Kidney (tissue), 14 donors: ENCODE measurements around the gene GRB10. TPM values are rescaled to one million over a fixed set of nuclear protein-coding genes. Genes with fewer than 3 reads are reported as not detected.

Experiments
- DNase-seq, 5 donors: peaks; one replicate each; pipeline ENCODE4 v3.0.0-alpha.2; 2013 to 2020
- FAIRE-seq: peaks from 2 replicates; lab custom pipeline; 2012; peaks lifted over from hg19 to GRCh38; lab: Jason Lieb, UNC
- H3K27ac ChIP-seq, 2 donors: one replicate each; pipeline ENCODE4 v1.7.0; 2013; ENCODE audit warnings: low read depth in 2 of 2, low read length in 2 of 2, inconsistent platforms in 1 of 2
- H3K27me3 ChIP-seq: one replicate; pipeline ENCODE4 v1.7.1; 2013; ENCODE audit warnings: low read length, inconsistent platforms; ENCODE audit not compliant: control insufficient read depth, insufficient read depth
- H3K36me3 ChIP-seq, 3 donors: one replicate each; pipeline versions ENCODE4 v1.7.0 to v1.7.1; 2013; ENCODE audit warnings: low read length in 3 of 3, control low read depth in 1 of 3, inconsistent platforms in 1 of 3; ENCODE audit not compliant: insufficient read depth in 3 of 3, control insufficient read depth in 2 of 3
- H3K4me1 ChIP-seq, 3 donors: one replicate each; pipeline versions ENCODE4 v1.7.0 to v1.7.1; 2013; ENCODE audit warnings: low read length in 3 of 3, inconsistent platforms in 1 of 3, low read depth in 1 of 3; ENCODE audit not compliant: control insufficient read depth in 2 of 3, insufficient read depth in 2 of 3
- H3K4me3 ChIP-seq, 3 donors: one replicate each; pipeline versions ENCODE4 v1.7.0 to v1.8.1; 2013; ENCODE audit warnings: low read length in 3 of 3, control low read depth in 1 of 3, inconsistent platforms in 1 of 3
- H3K9ac ChIP-seq, 3 donors: one replicate each; pipeline versions ENCODE4 v1.7.0 to v1.7.1; 2013; ENCODE audit warnings: low read length in 3 of 3, control low read depth in 1 of 3, inconsistent platforms in 1 of 3
- H3K9me3 ChIP-seq, 3 donors: one replicate each; pipeline versions ENCODE4 v1.7.0 to v1.7.1; 2013; ENCODE audit warnings: low read length in 3 of 3, control low read depth in 1 of 3, inconsistent platforms in 1 of 3; ENCODE audit not compliant: control insufficient read depth in 2 of 3, insufficient read depth in 1 of 3
- intact Hi-C: fragments of 100-400 bp; cut with DNase I; formaldehyde crosslinking; loops from one replicate; pipeline ENCODE4 v1.11.1; 2022
- polyA plus RNA-seq: library from polyadenylated mRNA; stranded (reverse); fragments of 350-450 nt; fragmentation: Illumina TruSeq; extraction: RNeasy Lipid Tissue Mini Kit (QIAGEN cat#74804); gene quantifications from one replicate; pipeline ENCODE4 v1.2.3, GENCODE V29; 2014; ENCODE audit warnings: low read depth, low replicate concordance; ENCODE audit not compliant: insufficient read depth
- total RNA-seq: library from RNA; stranded (reverse); fragmentation: NEBNext Ultra II Directional; extraction: Animal tissue kit (Norgen Biotek cat#: 25700); gene quantifications from one replicate; pipeline ENCODE4 v1.2.1, GENCODE V29; 2021
- TF ChIP-seq, protein P1 (sequence below): IDR thresholded peaks from 3 replicates; pipeline ENCODE4 v1.5.1; 2012; ENCODE audit warnings: mild to moderate bottlenecking, moderate library complexity, borderline replicate concordance; ENCODE audit not compliant: insufficient read depth; ENCODE audit errors: extremely low read depth
- donor health status: control.
- donor health status: control.
- donor health status: control.
- donor health status: control.
- donor health status: control.
- donor health status: DM: yes; HTN: yes; CAD: no.
- donor health status: Normal renal cell carcinoma (clear cell type).

GRB10 gene
- total and polyA plus RNA-seq, 2 donors from 2014 or later = 32.3 to 57.8 TPM

DNA sequence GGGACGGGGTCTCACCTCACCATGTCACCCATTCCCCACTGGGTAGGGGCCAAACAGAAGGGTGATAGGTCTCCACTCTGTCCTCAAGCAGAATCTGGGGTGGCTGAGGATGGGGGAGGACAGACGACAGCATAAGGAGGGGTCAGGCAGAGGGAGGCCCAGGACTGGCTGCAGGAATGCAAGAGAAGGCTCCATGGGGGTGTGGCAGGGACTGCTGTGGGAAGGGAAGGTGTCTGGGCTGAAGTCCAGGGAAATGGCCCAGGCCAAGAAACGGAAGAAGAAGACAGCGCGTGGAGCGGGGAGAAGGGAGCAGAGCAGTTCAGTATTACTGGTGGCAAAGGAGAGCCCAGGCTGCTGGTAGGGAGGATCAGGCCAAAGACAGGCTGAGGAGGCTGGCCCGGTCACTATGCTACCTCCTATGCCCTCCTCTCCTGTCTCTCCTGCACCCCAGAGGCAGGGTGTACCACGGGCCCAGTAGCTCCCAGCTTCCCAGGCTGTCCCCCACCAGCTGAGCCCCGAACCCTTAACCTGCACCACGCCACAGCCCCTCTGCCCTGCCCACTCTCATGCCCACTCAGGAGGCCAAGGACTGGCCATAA, 60.9 kb downstream of the GRB10 start:
- intact Hi-C loops = no loop called here
- FAIRE-seq (no peak), DNase-seq (no peak)
- Histone ChIP-seq H3K27ac (no peak overlapping the region), H3K9ac (no peak overlapping the region), H3K36me3 (peaks cover 0 to 6% (median 0%) of the 10 kb centered on the region in 3 donors), H3K4me3 (no peak overlapping the region), H3K9me3 (no peaks in the 10 kb centered on the region), H3K27me3 (no peaks in the 10 kb centered on the region), H3K4me1 (peaks cover 0 to 15% (median 4%) of the 10 kb centered on the region in 3 donors)
- TF ChIP-seq, protein P1, sequence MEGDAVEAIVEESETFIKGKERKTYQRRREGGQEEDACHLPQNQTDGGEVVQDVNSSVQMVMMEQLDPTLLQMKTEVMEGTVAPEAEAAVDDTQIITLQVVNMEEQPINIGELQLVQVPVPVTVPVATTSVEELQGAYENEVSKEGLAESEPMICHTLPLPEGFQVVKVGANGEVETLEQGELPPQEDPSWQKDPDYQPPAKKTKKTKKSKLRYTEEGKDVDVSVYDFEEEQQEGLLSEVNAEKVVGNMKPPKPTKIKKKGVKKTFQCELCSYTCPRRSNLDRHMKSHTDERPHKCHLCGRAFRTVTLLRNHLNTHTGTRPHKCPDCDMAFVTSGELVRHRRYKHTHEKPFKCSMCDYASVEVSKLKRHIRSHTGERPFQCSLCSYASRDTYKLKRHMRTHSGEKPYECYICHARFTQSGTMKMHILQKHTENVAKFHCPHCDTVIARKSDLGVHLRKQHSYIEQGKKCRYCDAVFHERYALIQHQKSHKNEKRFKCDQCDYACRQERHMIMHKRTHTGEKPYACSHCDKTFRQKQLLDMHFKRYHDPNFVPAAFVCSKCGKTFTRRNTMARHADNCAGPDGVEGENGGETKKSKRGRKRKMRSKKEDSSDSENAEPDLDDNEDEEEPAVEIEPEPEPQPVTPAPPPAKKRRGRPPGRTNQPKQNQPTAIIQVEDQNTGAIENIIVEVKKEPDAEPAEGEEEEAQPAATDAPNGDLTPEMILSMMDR = no peak

DNA sequence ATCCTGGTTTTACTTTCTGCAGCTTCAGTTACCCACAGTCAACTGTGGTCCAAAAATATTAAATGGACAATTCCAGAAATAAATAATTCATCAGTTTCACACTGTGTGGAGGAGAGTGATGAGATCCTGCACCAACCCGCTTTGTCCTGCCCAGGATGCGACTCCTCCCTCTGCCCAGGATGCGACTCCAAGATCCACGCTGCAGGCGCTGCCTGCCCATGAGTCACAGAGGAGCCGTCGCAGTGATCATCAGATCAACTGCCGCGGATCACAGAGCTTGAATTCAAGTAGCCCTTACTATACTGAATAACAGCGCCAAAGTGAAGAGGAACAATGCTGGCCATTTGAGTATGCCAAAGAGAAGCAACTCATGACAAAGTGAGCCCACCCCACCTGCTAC, 61.5 kb downstream of the GRB10 start:
- FAIRE-seq (no peak), DNase-seq (no peak)
- TF ChIP-seq, protein P1 = no peak
- Histone ChIP-seq H3K27me3 (no peaks in the 10 kb centered on the region), H3K9ac (no peak overlapping the region), H3K9me3 (no peaks in the 10 kb centered on the region), H3K27ac (no peak overlapping the region), H3K36me3 (peaks cover 0 to 6% (median 0%) of the 10 kb centered on the region in 3 donors), H3K4me1 (peaks cover 0 to 15% (median 4%) of the 10 kb centered on the region in 3 donors), H3K4me3 (no peak overlapping the region)
- intact Hi-C loops = no loop called here

DNA sequence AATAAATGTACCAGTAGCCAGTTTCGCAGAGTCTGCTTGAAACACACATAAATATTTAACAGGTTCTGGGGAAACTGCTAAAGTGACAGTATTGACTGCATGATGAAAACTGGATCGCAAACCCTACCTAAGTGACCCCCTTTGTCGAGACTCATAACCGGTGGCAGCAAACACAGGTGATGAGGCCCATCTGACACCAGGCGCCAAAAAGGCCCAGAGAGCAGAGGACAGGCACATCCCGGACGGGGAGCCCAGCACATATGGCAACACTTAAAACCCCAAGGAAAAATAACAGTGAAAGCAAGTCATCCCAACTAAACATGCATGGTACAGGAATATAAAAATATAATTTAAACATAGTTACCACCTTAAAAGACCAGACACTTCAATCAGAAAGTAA, 62.4 kb downstream of the GRB10 start:
- TF ChIP-seq, protein P1 = no peak
- Histone ChIP-seq H3K27me3 (no peaks in the 10 kb centered on the region), H3K4me3 (no peak overlapping the region), H3K9me3 (no peaks in the 10 kb centered on the region), H3K9ac (no peak overlapping the region), H3K36me3 (peaks cover 0 to 6% (median 0%) of the 10 kb centered on the region in 3 donors), H3K27ac (no peak overlapping the region), H3K4me1 (peaks cover 0 to 15% (median 4%) of the 10 kb centered on the region in 3 donors)
- FAIRE-seq = no peak
- intact Hi-C loops = no loop called here
- no peak for DNase-seq
